GM19099 (cell line): ENCODE data around the gene CNTRL.

Experiments used
- POLR2A ChIP-seq: IDR thresholded peaks from 3 replicates; pipeline ENCODE4 v1.6.1; 2011; ENCODE audit warnings: low read depth; ENCODE audit not compliant: insufficient read length; ENCODE audit errors: extremely low read depth

CNTRL gene

GRCh38 chr9:121059998-121060636, 14.6 kb upstream of the CNTRL start:
- TF ChIP-seq POLR2A = no peak

- no peak for TF ChIP-seq POLR2A
Measured at GRCh38 chr9:121066850-121067249, 7.9 kb upstream of the CNTRL start.

- TF ChIP-seq POLR2A = no peak
Measured at GRCh38 chr9:121067640-121068039, 7.1 kb upstream of the CNTRL start.

- TF ChIP-seq POLR2A = no peak
Measured at GRCh38 chr9:121069396-121069795, 5.4 kb upstream of the CNTRL start.

GRCh38 chr9:121071370-121071755, 3.4 kb upstream of the CNTRL start:
- TF ChIP-seq POLR2A = no peak

GRCh38 chr9:121071756-121072421, 2.9 kb upstream of the CNTRL start:
- TF ChIP-seq POLR2A = peak; percentile 54

GRCh38 chr9:121073038-121073437, 1.7 kb upstream of the CNTRL start:
- no peak for TF ChIP-seq POLR2A

- no peak for TF ChIP-seq POLR2A
Measured at GRCh38 chr9:121075251-121076036, 689 bp downstream of the CNTRL start.

- TF ChIP-seq POLR2A = no peak
Measured at GRCh38 chr9:121082075-121082474, 7.3 kb downstream of the CNTRL start.

- no peak for TF ChIP-seq POLR2A
Measured at GRCh38 chr9:121085661-121086060, 10.9 kb downstream of the CNTRL start.

GRCh38 chr9:121088576-121088975, 13.8 kb downstream of the CNTRL start:
- no peak for TF ChIP-seq POLR2A

- TF ChIP-seq POLR2A = no peak
Measured at GRCh38 chr9:121095057-121095456, 20.3 kb downstream of the CNTRL start.

GRCh38 chr9:121098567-121099198, 23.9 kb downstream of the CNTRL start:
- TF ChIP-seq POLR2A = no peak

GRCh38 chr9:121105531-121105930, 30.8 kb downstream of the CNTRL start:
- no peak for TF ChIP-seq POLR2A

- TF ChIP-seq POLR2A = no peak
Measured at GRCh38 chr9:121107029-121107428, 32.3 kb downstream of the CNTRL start.
